ENCODE results near the gene OR2AT4. TPM values are rescaled to one million over a fixed set of nuclear protein-coding genes. Genes with fewer than 3 reads are reported as not detected.

OR2AT4 gene
- total and polyA plus RNA-seq, 2 of the 4 experiments (the other 2 are of a cell fraction) = not detected

GRCh38 chr11:75087319-75088305 lies 9.1 kb downstream of the OR2AT4 start:
- no peak overlapping the region for H3K23ac ChIP-seq (ENCODE audit: low read depth, low read length)
- no TSS peak for BruUV-seq (replicated peaks)
- H3K14ac ChIP-seq (replicated peaks; ENCODE audit: low read depth, low read length) = no peak overlapping the region
- intact Hi-C loops (cut with micrococcal nuclease) (no loop called here), dilution Hi-C loops (cut with HindIII; ENCODE audit: low sequenced_read_pairs, unreplicated experiment) (no loop called here), in situ Hi-C loops (cut with MboI; ENCODE audit: low sequenced_read_pairs) (no loop called here)
- 60% methylated on average over 2 of the region's 7 CpGs; no CpG with 5 or more reads in 1 of the 2 experiments for WGBS, 2 experiments (ENCODE audit: extremely low coverage in 2 of 2, insufficient read length in 1 of 2)
- H2BK120ac ChIP-seq (ENCODE audit: low read depth, low read length) = no peak overlapping the region
- H3K79me1 ChIP-seq (ENCODE audit: low read depth in 1 of 2, low read length in 2 of 2) = no peaks in the 10 kb centered on the region
- H3K4me3 ChIP-seq (ENCODE audit: insufficient read depth, low read depth, low read length) = no peak overlapping the region
- no peak overlapping the region for H4K8ac ChIP-seq (ENCODE audit: low read depth in 2 of 2, low read length in 2 of 2)
- TF ChIP-seq RAD21 (IDR thresholded peaks at IDR 0.05; ENCODE audit: low read length) (no peak), POLR2A (IDR thresholded peaks at IDR 0.05; ENCODE audit: low read depth, low read length) (no peak), MAZ (IDR thresholded peaks at IDR 0.05; ENCODE audit: borderline replicate concordance, low read depth, low read length) (no peak), MXI1 (IDR thresholded peaks at IDR 0.05; ENCODE audit: borderline replicate concordance, low read depth, low read length) (no peak), BHLHE40 (IDR thresholded peaks at IDR 0.05; ENCODE audit: low read depth, low read length) (no peak), FOS (IDR thresholded peaks at IDR 0.05; ENCODE audit: low read depth, low read length) (no peak), MAFK (IDR thresholded peaks at IDR 0.05; ENCODE audit: low read depth, low read length) (no peak), NFE2L2 (IDR thresholded peaks at IDR 0.05; ENCODE audit: low read depth, low read length) (no peak), ELK1 (IDR thresholded peaks at IDR 0.05; ENCODE audit: borderline replicate concordance, low read depth, low read length) (no peak), CHD1 (IDR thresholded peaks at IDR 0.05; ENCODE audit: low read depth, low read length) (no peak), CTCF (conservative IDR thresholded peaks at IDR 0.05; ENCODE audit: low read depth, low read length) (no peak), RFX5 (IDR thresholded peaks at IDR 0.05; ENCODE audit: low read depth, low read length) (no peak), USF2 (IDR thresholded peaks at IDR 0.05; ENCODE audit: low read depth, low read length) (no peak), CEBPB (IDR thresholded peaks at IDR 0.05; ENCODE audit: low read depth, low read length) (no peak), SMC3 (IDR thresholded peaks at IDR 0.05; ENCODE audit: low read depth, low read length) (no peak)
- no peak overlapping the region for H2BK15ac ChIP-seq (ENCODE audit: low read depth, low read length)
- no peak overlapping the region for H2AFZ ChIP-seq (replicated peaks; ENCODE audit: low read length, poor library complexity)
- peaks cover 15% of the 10 kb centered on the region for H3K27me3 ChIP-seq (ENCODE audit: control insufficient read depth, insufficient read depth, low read length)
- H4K5ac ChIP-seq (ENCODE audit: low read depth, low read length) = no peak overlapping the region
- no peak overlapping the region for H3K56ac ChIP-seq (ENCODE audit: extremely low read depth, insufficient read depth, low read length)
- no peak overlapping the region for H2BK5ac ChIP-seq (ENCODE audit: low read depth, low read length, poor library complexity, severe bottlenecking)
- H3K9ac ChIP-seq (ENCODE audit: low read depth, low read length) = no peak overlapping the region
- no peak overlapping the region for H2BK20ac ChIP-seq (ENCODE audit: low read depth, low read length)
- no peak overlapping the region for H2AK9ac ChIP-seq (replicated peaks; ENCODE audit: low read depth, low read length, poor library complexity)
- no peaks in the 10 kb centered on the region for H3K36me3 ChIP-seq (ENCODE audit: control insufficient read depth, insufficient read depth, low read length)
- H3K18ac ChIP-seq (ENCODE audit: low read depth, low read length) = no peak overlapping the region
- no peak overlapping the region for H3K4ac ChIP-seq (ENCODE audit: low read depth, low read length)
- H3K9me1 ChIP-seq (ENCODE audit: insufficient read depth, low read length) = no peaks in the 10 kb centered on the region
- H3K27ac ChIP-seq (ENCODE audit: insufficient read depth, low read length) = no peak overlapping the region
- H3K4me1 ChIP-seq (ENCODE audit: control insufficient read depth, insufficient read depth, low read length) = no peaks in the 10 kb centered on the region
- no peak overlapping the region for H2AK5ac ChIP-seq (ENCODE audit: low read depth, low read length)
- ATAC-seq (ENCODE audit: low read depth) = no peak
- ChIA-PET POLR2A (ENCODE audit: unreplicated experiment) (no interaction called here), CTCF (no interaction called here)
- no peak for DNase-seq
- H3K4me2 ChIP-seq (ENCODE audit: low read depth, low read length) = no peak overlapping the region
- no peaks in the 10 kb centered on the region for H4K20me1 ChIP-seq (ENCODE audit: insufficient read depth, low read length)
- H4K91ac ChIP-seq (ENCODE audit: insufficient read depth, low read depth, low read length) = no peak overlapping the region
- peaks cover 11% of the 10 kb centered on the region for H3K9me3 ChIP-seq (ENCODE audit: control insufficient read depth, insufficient read depth, low read length)

Data from IMR-90 (cell line).